ENCODE results near the gene SLC25A22.

GRCh38 chr11:788953-789940 is 8.8 kb downstream of the SLC25A22 start:
- no peak for TF ChIP-seq EGR1 (IDR thresholded peaks at IDR 0.05; ENCODE audit: borderline replicate concordance in 1 of 2, low read depth in 2 of 2, low read length in 2 of 2)
- TF ChIP-seq SP1 (IDR thresholded peaks at IDR 0.05; ENCODE audit: low read depth, low read length) = no peak
- TF ChIP-seq, protein P1, sequence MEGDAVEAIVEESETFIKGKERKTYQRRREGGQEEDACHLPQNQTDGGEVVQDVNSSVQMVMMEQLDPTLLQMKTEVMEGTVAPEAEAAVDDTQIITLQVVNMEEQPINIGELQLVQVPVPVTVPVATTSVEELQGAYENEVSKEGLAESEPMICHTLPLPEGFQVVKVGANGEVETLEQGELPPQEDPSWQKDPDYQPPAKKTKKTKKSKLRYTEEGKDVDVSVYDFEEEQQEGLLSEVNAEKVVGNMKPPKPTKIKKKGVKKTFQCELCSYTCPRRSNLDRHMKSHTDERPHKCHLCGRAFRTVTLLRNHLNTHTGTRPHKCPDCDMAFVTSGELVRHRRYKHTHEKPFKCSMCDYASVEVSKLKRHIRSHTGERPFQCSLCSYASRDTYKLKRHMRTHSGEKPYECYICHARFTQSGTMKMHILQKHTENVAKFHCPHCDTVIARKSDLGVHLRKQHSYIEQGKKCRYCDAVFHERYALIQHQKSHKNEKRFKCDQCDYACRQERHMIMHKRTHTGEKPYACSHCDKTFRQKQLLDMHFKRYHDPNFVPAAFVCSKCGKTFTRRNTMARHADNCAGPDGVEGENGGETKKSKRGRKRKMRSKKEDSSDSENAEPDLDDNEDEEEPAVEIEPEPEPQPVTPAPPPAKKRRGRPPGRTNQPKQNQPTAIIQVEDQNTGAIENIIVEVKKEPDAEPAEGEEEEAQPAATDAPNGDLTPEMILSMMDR (IDR thresholded peaks at IDR 0.05 in 2 of 3, conservative IDR thresholded peaks at IDR 0.05 in 1 of 3; ENCODE audit: control insufficient read depth in 2 of 3, extremely low read depth in 1 of 3, insufficient read depth in 1 of 3, low read depth in 3 of 3, low read length in 3 of 3) = no peak
- TF ChIP-seq EZH2 (IDR thresholded peaks at IDR 0.05; ENCODE audit: borderline replicate concordance, control insufficient read depth, low read depth, low read length) = no peak
- TF ChIP-seq TBL1XR1 (IDR thresholded peaks at IDR 0.05; ENCODE audit: low read depth, low read length) = no peak
- no peak for TF ChIP-seq DPF2 (IDR thresholded peaks at IDR 0.05)
- no peak for TF ChIP-seq CHD1 (IDR thresholded peaks at IDR 0.05; ENCODE audit: low read depth, low read length)
- TF ChIP-seq CEBPB (IDR thresholded peaks at IDR 0.05; ENCODE audit: borderline replicate concordance in 1 of 2, low read depth in 2 of 2, low read length in 2 of 2) = no peak
